ENCODE data around the gene C11orf97. TPM values are rescaled to one million over a fixed set of nuclear protein-coding genes. Genes with fewer than 3 reads are reported as not detected.
"Not testable (repeated sequence)": the region's sequence is repeated elsewhere in the genome, so short reads cannot be mapped to it uniquely, and the experiment has no call there.

Gene C11orf97
- total RNA-seq, 1 donor from 2014 or later, result not detected

DNA sequence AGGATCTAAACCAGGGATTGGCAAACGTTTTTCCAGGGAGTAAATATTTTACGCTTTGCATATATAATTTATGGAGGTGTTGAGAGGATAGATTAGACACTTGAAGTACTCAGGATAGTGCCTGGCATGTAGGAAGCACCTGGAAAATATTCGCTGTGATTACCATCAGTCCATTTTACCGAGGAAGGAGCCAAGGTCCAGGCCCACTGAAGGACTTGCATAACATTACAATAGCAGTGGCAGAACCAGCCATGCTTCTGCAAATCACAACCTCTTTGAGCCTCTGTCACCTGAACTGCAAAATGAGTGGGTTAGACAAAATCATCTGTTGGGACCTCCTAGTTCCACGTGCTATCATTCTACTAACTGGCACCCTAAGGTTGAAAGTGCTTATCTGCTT is 36.9 kb downstream of the C11orf97 start:
- Histone ChIP-seq H3K27me3 (peaks cover 37% of the 10 kb centered on the region), H3F3A (ENCODE audit: low read depth) (peaks cover 3% of the 10 kb centered on the region), H3K9ac (no peak overlapping the region), H3K4me1 (peaks cover 4% of the 10 kb centered on the region), H2AFZ (replicated peaks) (no peak overlapping the region), H3K9me3 (ENCODE audit: low read depth) (no peaks in the 10 kb centered on the region), H3K27ac (no peak overlapping the region), H4K20me1 (ENCODE audit: low read depth) (no peaks in the 10 kb centered on the region), H3K4me2 (no peak overlapping the region), H3K79me2 (ENCODE audit: low read depth) (no peaks in the 10 kb centered on the region), H3K4me3 (no peak overlapping the region), H3K36me3 (no peaks in the 10 kb centered on the region)
- H3K4me1 Mint-ChIP-seq, result peaks cover 5% of the 10 kb centered on the region
- TF ChIP-seq EZH2phosphoT487 (IDR thresholded peaks at IDR 0.05), result no peak
- TF ChIP-seq, protein P1, sequence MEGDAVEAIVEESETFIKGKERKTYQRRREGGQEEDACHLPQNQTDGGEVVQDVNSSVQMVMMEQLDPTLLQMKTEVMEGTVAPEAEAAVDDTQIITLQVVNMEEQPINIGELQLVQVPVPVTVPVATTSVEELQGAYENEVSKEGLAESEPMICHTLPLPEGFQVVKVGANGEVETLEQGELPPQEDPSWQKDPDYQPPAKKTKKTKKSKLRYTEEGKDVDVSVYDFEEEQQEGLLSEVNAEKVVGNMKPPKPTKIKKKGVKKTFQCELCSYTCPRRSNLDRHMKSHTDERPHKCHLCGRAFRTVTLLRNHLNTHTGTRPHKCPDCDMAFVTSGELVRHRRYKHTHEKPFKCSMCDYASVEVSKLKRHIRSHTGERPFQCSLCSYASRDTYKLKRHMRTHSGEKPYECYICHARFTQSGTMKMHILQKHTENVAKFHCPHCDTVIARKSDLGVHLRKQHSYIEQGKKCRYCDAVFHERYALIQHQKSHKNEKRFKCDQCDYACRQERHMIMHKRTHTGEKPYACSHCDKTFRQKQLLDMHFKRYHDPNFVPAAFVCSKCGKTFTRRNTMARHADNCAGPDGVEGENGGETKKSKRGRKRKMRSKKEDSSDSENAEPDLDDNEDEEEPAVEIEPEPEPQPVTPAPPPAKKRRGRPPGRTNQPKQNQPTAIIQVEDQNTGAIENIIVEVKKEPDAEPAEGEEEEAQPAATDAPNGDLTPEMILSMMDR (IDR thresholded peaks at IDR 0.05), result no peak
- TF ChIP-seq EZH2 (IDR thresholded peaks at IDR 0.05), result no peak
- H3K4me3 Mint-ChIP-seq, result no peak overlapping the region
- H3K36me3 Mint-ChIP-seq, result no peaks in the 10 kb centered on the region
- no peaks in the 10 kb centered on the region for H3K27me3 Mint-ChIP-seq (ENCODE audit: insufficient read depth, low read depth)
- DNase-seq (ENCODE audit: low spot score), result no peak
- H3K27ac Mint-ChIP-seq, result no peak overlapping the region
- no peaks in the 10 kb centered on the region for H3K9me3 Mint-ChIP-seq

- no peaks in the 10 kb centered on the region for H3K36me3 ChIP-seq
- no peaks in the 10 kb centered on the region for H3F3A ChIP-seq (ENCODE audit: low read depth)
- TF ChIP-seq EZH2 (IDR thresholded peaks at IDR 0.05), result no peak
- TF ChIP-seq, protein P1 (IDR thresholded peaks at IDR 0.05), result no peak
- TF ChIP-seq EZH2phosphoT487 (IDR thresholded peaks at IDR 0.05), result no peak
- Mint-ChIP-seq H3K27me3 (ENCODE audit: insufficient read depth, low read depth) (peaks cover 2% of the 10 kb centered on the region), H3K36me3 (no peaks in the 10 kb centered on the region), H3K9me3 (no peaks in the 10 kb centered on the region), H3K4me1 (peaks cover 5% of the 10 kb centered on the region), H3K4me3 (no peak overlapping the region), H3K27ac (no peak overlapping the region)
- no peak overlapping the region for H3K4me2 ChIP-seq
- H3K4me1 ChIP-seq, result no peaks in the 10 kb centered on the region
- H3K27me3 ChIP-seq, result peaks cover 23% of the 10 kb centered on the region
- H3K27ac ChIP-seq, result no peak overlapping the region
- H3K9ac ChIP-seq, result no peak overlapping the region
- DNase-seq (ENCODE audit: low spot score), result no peak
- H3K4me3 ChIP-seq, result no peak overlapping the region
- H3K79me2 ChIP-seq (ENCODE audit: low read depth), result no peaks in the 10 kb centered on the region
- no peaks in the 10 kb centered on the region for H4K20me1 ChIP-seq (ENCODE audit: low read depth)
- H3K9me3 ChIP-seq (ENCODE audit: low read depth), result no peaks in the 10 kb centered on the region
- no peak overlapping the region for H2AFZ ChIP-seq (replicated peaks)
These were observed 38.3 kb downstream of the C11orf97 start for GRCh38 chr11:94550513-94550912.

DNA sequence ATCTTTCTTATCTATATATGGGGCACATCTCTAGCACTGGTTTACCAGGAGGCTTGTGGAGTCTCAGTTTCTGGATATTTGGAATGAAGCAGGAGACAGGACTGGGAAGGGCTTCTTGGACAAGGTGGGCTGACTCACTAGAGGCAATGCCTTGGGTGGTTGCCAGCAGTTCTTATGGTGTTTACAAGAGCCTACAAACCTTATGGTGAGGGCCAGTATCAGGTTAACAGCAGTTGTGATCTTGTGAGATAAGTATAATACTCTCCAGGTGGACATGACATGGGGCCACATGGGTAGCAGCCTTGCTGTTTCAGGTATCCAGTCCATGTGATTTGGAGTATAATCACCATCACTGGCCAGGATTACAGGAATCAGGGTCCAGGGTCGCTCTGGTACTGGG is 41.7 kb downstream of the C11orf97 start:
- Mint-ChIP-seq H3K27me3 (ENCODE audit: insufficient read depth, low read depth) (peaks cover 2% of the 10 kb centered on the region), H3K9me3 (no peaks in the 10 kb centered on the region), H3K4me3 (no peak overlapping the region), H3K36me3 (no peaks in the 10 kb centered on the region), H3K27ac (no peak overlapping the region), H3K4me1 (no peaks in the 10 kb centered on the region)
- TF ChIP-seq EZH2 (IDR thresholded peaks at IDR 0.05), result no peak
- TF ChIP-seq EZH2phosphoT487 (IDR thresholded peaks at IDR 0.05), result no peak
- TF ChIP-seq, protein P1 (IDR thresholded peaks at IDR 0.05), result no peak
- Histone ChIP-seq H3K4me2 (no peak overlapping the region), H3K9ac (no peak overlapping the region), H3K36me3 (no peaks in the 10 kb centered on the region), H3K27ac (no peak overlapping the region), H2AFZ (replicated peaks) (no peak overlapping the region), H3K4me3 (no peak overlapping the region), H3K79me2 (ENCODE audit: low read depth) (no peaks in the 10 kb centered on the region), H4K20me1 (ENCODE audit: low read depth) (no peaks in the 10 kb centered on the region), H3K9me3 (ENCODE audit: low read depth) (no peaks in the 10 kb centered on the region), H3F3A (ENCODE audit: low read depth) (no peaks in the 10 kb centered on the region), H3K27me3 (no peaks in the 10 kb centered on the region), H3K4me1 (no peaks in the 10 kb centered on the region)
- no peak for DNase-seq (ENCODE audit: low spot score)

GRCh38 chr11:94555752-94556329 is 43.6 kb downstream of the C11orf97 start:
- H3K9me3 Mint-ChIP-seq; H3K27ac Mint-ChIP-seq; H3K4me3 ChIP-seq; H3K4me3 Mint-ChIP-seq; H3K27ac ChIP-seq; H3K27me3 ChIP-seq; H3K9ac ChIP-seq; H3K79me2 ChIP-seq (ENCODE audit: low read depth); H3K4me1 ChIP-seq; H3K4me2 ChIP-seq; H3K36me3 Mint-ChIP-seq; H3K36me3 ChIP-seq; H3F3A ChIP-seq (ENCODE audit: low read depth); H2AFZ ChIP-seq (replicated peaks); H3K27me3 Mint-ChIP-seq (ENCODE audit: insufficient read depth, low read depth); DNase-seq (ENCODE audit: low spot score); H3K4me1 Mint-ChIP-seq; H4K20me1 ChIP-seq (ENCODE audit: low read depth); H3K9me3 ChIP-seq (ENCODE audit: low read depth): not testable (repeated sequence)

All from neural progenitor cell (in vitro differentiated cells).